Choroid plexus epithelial cell (primary cell): ENCODE results near the gene APBA2.

ENCODE experiments used
- DNase-seq: peaks from one replicate; pipeline ENCODE4 v3.0.0-alpha.2; 2010; ENCODE audit warnings: low read depth
- H3K4me3 ChIP-seq: 2 replicates; pipeline ENCODE4 v1.5.1; 2011; ENCODE audit warnings: low read depth, mild to moderate bottlenecking, control low read depth, low read length, moderate library complexity
- TF ChIP-seq, protein P1 (sequence below): conservative IDR thresholded peaks from 2 replicates; pipeline ENCODE4 v1.5.1; 2011; ENCODE audit warnings: low read depth, mild to moderate bottlenecking, control low read depth, inconsistent platforms, low read length, moderate library complexity

Gene APBA2

DNA sequence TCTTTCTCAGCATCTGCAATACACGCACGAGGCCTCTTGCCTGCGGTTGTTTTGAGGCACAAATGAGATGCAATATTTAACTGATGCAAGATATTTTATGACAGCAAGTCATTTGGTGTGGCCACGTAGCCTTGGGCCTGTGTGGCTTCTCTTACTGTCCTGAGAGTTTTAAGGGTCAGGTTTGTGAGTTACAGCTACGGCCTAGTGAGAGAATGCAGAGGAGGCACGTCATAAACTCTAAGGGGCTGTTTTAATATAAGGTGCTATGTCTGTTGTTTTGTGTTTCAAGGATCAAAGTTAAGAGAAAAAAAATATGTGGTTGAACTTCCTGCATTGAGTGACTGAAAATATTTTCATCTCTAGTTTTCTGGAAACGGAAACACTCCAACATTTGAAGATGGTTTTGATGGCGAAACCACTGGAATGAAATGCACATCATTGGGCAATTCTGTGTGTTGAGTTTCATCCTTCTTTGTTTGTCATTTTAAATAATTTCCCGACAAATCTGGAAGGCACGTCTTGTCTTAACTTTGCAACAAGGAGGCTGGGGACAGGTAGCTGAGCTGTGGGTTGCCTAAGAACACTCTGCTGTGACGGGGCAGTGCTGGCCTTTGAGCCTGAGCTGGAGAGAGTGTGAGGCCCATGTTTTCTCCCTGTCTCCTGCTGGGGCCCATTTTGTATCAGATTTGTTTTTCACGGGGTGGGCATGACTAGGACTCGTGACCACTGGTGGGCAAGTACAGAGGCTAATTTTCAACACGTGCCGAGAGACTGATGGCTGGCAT, 5.1 kb downstream of the APBA2 start:
- TF ChIP-seq, protein P1, sequence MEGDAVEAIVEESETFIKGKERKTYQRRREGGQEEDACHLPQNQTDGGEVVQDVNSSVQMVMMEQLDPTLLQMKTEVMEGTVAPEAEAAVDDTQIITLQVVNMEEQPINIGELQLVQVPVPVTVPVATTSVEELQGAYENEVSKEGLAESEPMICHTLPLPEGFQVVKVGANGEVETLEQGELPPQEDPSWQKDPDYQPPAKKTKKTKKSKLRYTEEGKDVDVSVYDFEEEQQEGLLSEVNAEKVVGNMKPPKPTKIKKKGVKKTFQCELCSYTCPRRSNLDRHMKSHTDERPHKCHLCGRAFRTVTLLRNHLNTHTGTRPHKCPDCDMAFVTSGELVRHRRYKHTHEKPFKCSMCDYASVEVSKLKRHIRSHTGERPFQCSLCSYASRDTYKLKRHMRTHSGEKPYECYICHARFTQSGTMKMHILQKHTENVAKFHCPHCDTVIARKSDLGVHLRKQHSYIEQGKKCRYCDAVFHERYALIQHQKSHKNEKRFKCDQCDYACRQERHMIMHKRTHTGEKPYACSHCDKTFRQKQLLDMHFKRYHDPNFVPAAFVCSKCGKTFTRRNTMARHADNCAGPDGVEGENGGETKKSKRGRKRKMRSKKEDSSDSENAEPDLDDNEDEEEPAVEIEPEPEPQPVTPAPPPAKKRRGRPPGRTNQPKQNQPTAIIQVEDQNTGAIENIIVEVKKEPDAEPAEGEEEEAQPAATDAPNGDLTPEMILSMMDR = no peak
- DNase-seq = peak; percentile 67
- H3K4me3 ChIP-seq = no peak overlapping the region

DNA sequence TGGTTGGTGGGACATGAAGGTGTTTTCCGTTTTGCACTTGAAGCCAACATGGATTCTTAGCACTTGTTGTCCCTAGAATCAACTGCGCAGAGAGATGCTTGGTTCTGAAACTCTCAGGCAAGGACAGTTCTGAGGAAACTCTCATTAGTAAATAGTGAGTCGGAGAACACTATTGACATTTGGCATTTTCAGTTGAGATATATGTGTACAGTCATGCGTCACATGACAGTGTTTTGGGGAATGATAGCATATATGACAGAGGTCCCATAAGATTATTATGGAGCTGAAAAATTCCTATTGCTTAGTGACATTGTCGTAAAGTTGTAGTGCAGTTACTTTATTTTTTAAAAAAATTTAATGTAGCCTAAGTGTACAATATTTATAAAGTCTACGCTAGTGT, 5.8 kb downstream of the APBA2 start:
- TF ChIP-seq, protein P1 = no peak
- DNase-seq = no peak
- H3K4me3 ChIP-seq = no peak overlapping the region

DNA sequence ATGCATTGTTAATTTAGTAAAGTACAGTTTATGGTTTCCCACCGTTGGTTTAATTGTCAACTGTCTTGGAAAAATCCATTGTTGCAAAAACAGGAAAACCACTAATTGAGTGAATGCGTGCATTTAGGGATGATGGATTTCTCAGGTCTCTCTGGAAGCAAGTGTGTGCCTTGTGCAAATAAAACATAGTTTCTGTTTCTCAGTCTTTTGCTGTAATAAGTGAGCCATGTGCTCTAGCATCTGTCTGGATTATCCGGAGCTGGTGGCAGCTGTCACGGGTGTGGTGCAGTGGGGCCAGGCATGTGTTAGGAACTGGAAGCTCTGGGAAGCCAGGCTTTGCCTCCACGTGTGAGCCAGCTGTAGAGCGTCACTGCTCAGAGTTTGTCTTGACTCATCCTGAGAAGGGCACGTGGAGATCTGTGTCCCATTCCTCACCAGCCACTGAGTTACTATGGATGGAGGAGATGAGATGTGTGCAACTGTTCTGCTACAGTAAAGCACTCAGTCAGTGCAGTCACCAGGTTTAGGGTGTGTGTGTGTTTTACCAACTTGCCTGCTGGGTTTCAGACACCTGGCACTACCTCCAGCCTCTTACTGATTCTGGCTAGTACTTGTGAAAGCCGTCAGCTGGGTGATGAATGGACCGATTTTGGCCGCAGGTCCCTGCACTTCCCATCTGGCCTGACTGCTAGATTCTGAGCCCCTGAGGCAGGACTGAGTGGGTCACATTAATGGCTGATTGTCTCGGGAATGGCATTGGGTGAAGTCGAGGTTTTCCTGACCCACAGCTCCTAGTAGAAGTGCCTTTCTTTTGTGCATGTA, 7.2 kb downstream of the APBA2 start:
- TF ChIP-seq, protein P1 = no peak
- H3K4me3 ChIP-seq = no peak overlapping the region
- DNase-seq = peak; percentile 35

DNA sequence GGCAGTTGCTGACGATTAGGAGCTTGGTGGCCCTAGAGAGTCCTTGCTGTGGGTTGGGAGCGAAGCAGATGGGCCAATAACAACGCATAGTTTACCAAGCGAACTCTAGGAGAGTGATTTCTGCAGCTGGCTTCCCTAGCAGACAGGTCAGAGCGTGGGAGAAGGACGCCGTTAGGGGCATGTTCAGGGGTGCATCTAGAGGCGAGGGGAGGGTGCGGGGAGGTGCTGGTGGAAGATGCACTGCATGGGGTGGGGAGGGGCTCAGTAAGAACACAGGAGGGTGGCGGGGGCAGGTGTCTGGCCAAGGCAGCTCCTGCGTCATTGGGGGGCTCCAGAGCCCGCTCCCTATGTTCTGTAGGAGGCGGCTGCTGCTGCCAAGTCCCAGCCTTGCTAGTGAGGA, 8.9 kb downstream of the APBA2 start:
- no peak overlapping the region for H3K4me3 ChIP-seq
- TF ChIP-seq, protein P1 = no peak
- DNase-seq = no peak

DNA sequence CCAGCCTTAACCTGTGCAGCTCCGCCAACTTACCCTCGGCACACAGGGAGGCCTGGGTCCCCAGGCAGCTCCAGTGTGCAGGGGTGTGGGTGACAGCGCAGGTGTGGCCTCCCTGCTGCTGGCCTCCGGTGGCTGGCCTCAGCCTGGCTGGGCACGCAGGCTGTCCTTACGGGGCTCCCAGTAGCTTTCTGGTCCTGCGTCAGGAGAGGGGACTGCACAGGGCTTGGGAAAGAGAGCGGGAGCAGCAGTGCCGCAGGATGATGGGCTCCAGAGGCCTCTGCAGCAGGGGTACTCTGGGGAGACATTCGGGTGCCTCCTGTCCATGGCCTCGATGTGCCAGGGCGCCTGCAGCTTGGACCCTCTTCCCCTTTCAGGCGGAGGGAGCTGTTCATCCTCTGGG, 9.4 kb downstream of the APBA2 start:
- DNase-seq = no peak
- TF ChIP-seq, protein P1 = no peak
- no peak overlapping the region for H3K4me3 ChIP-seq

DNA sequence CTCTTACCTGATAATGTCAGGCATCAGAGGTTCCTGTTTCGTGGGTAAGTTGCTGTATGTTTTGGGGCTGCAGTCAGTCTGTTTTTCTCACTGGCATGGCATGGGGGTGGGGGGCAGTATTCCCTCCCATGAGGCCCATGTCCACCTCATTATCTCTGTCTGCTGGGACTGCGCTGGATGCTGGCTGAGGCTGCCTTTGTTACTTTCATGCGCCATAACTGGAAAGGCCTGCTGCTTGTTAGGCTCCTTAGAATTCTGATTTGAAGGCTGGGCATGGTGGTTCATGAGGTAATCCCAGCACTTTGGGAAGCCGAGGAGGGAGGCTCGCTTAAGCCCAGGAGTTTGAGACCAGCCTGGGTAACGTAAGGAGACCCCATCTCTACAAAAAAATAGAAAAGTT, 9.8 kb downstream of the APBA2 start:
- TF ChIP-seq, protein P1 = no peak
- H3K4me3 ChIP-seq = no peak overlapping the region
- no peak for DNase-seq
